ENCODE data around the gene DUSP22. TPM values are rescaled to one million over a fixed set of nuclear protein-coding genes. Genes with fewer than 3 reads are reported as not detected.

DUSP22 gene
- polyA plus RNA-seq, 4 donors, result 22.2 to 24.6 (median 23.3) TPM

DNA sequence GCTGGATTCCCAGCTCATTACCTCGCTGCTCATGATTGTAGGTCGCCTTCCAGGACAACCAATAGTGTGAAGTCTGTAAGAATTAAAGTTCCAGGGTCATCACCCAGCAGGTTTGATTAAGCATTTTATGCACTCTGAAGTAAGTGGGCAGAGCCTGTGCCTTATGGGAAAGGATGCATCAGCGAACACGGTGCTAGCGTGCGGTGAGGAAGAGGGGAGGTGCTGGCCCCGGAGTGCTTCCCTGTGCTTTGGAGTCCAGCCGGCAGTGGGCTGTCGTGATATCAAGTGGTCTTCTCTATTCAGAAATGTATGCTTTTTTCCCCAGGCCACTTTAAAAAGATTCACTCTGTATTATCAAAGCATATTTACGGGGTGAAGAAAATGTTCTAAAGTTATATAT is 16.0 kb downstream of the DUSP22 start:
- no peak for DNase-seq (ENCODE audit: low read depth in 4 of 4, low spot score in 3 of 4)

DNA sequence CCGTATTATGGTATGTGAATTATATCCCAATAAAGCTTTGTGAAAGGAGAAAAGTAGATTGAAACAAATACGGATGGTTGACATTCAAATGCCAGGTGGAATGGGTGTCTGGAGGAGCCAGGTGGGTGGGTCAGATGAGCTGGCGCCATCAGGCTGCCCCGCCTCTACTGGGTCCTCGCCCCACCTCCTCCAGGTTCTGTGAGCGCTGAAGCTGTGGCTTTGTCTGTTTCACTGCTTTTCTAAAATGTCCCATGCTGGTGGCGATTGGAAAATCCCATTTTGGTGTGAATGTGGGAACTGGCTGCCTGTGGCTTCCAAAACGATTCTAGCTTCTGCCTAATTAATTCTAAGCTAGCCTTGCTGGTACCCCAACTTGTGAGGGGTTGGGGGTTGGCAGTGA is 16.5 kb downstream of the DUSP22 start:
- no peak for DNase-seq (ENCODE audit: low read depth in 4 of 4, low spot score in 3 of 4)

DNA sequence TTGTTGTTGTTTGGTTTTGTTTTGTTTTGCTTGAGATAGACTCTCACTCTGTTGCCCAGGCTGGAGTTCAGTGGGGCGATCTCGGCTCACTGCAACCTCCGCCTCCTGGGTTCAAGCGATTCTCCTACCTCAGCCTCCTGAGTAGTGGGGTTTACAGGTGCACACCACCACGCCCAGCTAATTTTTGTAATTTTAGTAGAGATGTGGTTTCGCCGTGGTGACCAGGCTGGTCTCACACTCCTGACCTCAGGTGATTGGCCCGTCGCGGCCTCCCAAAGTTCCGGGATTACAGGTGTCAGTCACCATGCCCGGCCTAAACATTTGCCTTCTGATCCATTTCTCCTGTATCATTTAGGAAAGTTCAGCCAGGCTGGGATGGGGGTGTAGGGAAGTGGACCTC is 17.7 kb downstream of the DUSP22 start:
- DNase-seq (ENCODE audit: low read depth in 4 of 4, low spot score in 3 of 4), result no peak

DNA sequence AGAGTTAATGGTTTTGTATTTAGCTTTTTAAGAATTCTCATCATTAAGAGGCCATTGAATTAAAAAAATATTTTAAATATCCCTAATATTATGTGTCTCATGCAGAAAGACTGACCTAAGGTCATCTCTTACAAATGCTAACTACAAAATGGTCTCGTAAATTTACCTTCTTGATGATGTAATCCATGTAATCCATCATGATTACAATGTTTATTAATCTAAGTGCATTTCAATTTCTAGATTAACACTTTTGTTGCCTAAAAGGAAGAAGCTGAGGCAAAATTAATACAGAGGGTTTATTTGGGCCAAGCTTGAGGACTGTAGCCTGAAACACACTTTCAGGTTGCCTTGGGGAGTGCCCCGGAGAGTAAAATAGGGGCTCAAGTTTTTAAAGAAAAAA is 18.4 kb downstream of the DUSP22 start:
- DNase-seq (ENCODE audit: low read depth in 4 of 4, low spot score in 3 of 4), result no peak

DNA sequence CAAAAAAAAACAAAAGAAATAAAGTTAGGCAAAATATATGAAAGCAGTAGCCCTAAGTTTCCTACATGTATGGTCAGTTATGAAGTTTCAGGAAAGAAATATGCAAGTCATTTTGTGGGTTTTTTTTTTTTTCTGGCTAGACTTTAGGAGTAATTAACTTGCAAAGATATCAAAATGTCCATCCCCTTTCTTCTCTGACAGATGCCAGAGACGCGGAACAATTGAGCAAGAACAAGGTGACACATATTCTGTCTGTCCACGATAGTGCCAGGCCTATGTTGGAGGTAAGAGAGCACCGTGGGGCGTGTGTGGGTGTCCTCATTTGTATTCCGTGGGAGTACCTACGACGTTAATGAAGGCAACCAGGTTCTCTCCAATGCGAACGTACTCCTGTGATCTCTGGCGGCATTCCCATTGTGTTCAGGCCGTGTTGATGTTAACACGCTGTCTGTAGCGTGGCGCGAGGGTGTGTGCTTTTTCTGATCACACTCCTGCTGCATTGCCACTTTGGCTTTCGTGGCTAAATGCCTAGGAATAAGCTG is 19.5 kb downstream of the DUSP22 start:
- no peak for DNase-seq (ENCODE audit: low read depth in 4 of 4, low spot score in 3 of 4)

DNA sequence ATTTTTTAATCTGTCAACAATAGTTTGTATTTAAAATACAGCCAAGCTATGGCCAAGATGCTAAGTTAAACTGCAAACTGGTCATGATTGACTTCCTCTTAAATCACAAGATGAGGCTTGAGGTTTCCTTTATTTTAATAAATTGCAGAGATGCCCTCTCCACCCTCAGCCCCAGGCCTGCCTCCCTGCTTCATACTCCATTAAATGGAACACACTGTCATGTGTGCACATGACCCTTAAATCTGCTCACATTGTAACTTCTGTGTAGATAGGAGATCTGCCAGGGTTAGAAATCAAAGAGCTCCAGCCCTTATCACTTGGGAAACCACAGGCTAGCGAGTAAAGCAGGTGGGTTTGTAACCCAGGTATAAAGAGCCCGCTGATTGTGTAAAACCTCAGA is 20.8 kb downstream of the DUSP22 start:
- DNase-seq (ENCODE audit: low read depth in 4 of 4, low spot score in 3 of 4), result no peak

DNA sequence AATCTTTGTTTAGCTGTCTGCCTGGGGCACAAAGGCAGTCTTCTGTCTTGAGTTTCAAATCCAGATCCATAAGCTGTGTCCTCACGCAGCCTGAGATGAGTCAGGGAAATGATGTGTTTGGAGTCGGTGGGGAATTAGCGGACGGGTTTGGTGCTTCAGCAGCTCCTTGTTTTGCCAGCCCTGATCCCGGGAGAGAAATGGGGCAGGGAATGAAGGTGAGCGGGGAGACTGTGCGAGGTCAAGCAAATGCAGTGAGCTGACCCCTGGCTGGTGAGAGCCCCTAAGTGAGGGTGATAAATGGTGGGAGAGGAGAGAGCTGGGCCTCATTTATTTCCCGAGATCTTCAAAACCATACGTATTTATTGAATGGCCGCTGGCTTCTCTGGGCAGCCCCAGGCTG is 21.6 kb downstream of the DUSP22 start:
- DNase-seq (ENCODE audit: low read depth in 4 of 4, low spot score in 3 of 4), result no peak

DNA sequence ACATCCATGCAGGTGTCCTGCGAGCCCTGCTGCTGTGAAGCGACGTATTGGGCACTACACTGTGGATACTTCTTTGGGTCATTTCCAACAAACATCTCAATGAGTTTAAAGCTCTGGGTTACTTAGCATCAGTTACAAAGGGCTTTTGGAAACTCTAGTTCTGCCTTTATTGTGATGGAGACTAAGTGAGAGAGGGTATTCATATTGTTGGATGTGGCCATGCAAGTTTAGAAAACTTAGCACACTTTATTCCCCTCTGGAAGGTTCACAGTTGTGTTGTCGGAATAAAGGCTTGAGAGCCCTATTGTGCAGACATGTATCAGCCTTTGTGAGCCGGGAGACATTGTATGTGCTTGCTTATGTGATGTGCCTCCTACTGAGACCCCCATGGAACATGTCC is 22.1 kb downstream of the DUSP22 start:
- DNase-seq (ENCODE audit: low read depth in 4 of 4, low spot score in 3 of 4), result no peak

DNA sequence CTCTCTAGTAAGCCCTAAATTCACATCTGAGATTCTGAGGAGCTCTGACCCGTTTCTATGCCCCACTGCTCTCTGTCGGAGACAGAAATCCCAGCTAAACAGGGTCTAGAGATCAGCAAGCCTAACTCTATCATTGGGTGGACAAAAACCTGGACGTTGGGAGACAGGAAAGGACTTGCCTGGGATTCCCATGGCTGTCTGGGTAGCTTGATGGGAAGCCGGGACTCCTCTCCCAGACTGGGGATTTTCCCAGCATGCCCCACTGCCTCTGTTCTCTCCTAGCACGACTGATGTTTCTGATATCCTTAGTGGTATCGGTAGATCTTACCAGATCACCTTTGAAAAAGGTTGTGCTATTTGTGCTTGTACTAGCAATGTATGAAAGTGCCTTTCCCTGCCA is 22.9 kb downstream of the DUSP22 start:
- DNase-seq (ENCODE audit: low read depth in 4 of 4, low spot score in 3 of 4), result no peak

DNA sequence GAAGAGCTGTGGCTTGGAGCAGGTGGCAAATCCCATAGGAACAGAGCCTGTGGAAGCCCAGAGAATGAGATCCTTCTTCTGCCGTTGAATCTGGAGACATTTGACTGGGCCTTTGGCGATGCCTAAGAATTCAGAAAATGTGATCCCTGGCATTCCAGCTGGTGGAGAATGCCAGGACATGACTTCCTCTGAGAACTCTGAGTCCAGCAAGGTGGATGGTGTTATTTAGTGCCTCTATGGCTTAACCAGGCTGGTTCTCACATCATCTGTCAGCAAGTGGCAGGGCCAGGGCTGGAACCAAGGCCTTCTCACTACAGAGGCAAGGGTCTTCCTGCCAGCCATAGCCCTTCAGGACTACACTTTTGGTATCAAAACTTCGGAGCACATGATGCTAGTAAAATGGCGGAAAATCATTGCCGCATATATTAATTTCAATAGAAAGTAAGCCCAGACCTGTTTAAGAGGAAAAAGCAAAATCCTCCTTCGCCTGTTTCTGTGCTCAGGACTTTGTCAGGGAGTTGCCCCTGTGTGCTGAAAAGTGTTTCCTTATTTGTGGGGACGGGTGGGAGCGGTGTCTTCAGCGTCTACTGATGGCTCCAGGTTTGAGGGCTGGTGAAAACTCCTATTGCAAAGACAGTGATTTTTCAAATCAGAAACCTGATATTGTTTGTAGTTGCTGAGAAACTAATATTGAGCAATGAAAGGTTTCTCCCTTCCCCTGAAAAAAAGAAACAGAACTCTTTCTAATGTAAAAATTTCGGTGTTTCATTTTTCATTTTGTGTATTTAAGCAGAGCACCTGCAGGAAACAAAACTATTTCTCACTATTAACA is 23.9 kb downstream of the DUSP22 start:
- DNase-seq (ENCODE audit: low read depth in 4 of 4, low spot score in 3 of 4), result no peak

DNA sequence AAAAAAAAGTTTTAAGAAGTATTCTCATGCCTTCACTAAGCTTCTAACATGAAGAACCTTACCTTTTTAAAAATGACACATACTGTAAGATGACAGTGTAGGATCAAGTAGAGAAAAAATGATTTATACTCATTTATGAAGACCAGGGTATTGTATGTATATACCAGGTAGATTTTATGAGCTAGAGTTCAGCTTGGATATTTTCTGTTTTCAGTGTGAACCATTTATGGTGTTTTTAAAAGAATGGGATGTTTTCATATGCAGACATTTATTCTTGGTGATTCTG is 24.4 kb downstream of the DUSP22 start:
- DNase-seq (ENCODE audit: low read depth in 4 of 4, low spot score in 3 of 4), result no peak

DNA sequence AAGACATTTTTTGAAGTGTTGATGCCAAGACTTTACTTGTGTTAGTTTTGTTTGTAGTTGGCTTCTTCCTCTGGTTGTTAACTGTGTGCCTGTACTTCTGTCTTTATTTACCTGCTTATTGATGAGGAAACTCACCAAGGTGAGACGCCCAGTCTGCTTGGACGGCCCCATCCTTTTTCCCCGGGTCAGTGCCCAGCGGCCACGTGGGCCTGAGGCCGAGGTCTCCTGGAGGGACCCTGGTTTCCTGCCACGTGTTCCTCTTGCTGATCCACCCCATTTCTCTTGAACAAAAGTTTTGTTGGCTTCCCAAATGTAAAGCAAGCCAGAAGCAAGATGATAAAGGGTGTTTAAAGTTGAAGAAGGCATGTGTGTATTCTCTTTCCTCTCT is 24.8 kb downstream of the DUSP22 start:
- no peak for DNase-seq (ENCODE audit: low read depth in 4 of 4, low spot score in 3 of 4)

DNA sequence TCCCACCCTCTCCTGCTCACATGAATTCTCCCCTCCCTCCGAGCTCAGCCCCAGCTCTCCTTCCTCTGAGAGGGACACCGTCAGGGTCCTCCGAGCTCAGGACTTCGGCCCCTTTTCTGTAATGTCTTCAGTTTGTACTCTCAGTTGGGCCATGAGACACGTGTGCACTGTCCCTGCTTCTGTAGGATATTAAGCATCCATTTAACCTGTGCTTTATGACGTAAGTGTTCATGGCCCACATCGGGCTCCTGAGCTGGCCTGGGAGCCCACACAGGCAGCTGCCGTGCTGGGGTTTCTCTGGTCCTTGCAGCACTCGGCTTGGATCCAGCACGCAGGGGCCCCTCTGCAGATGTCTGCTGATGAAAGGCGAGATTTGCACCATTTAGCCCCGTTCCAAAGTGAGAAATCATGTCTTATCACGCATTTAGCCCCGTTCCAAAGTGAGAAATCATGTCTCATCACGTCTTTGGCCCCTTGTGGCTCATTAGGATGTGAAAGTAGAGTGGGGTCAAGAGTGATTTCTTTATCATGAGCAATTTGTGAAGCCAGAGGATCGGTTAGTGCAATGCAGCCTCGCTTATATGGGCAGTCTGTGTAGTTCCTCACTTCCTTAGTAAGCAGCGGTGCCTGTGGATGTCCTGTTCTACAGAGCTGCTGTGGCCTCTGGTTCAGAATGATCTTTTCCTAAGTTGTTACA is 25.3 kb downstream of the DUSP22 start:
- no peak for DNase-seq (ENCODE audit: low read depth in 4 of 4, low spot score in 3 of 4)

DNA sequence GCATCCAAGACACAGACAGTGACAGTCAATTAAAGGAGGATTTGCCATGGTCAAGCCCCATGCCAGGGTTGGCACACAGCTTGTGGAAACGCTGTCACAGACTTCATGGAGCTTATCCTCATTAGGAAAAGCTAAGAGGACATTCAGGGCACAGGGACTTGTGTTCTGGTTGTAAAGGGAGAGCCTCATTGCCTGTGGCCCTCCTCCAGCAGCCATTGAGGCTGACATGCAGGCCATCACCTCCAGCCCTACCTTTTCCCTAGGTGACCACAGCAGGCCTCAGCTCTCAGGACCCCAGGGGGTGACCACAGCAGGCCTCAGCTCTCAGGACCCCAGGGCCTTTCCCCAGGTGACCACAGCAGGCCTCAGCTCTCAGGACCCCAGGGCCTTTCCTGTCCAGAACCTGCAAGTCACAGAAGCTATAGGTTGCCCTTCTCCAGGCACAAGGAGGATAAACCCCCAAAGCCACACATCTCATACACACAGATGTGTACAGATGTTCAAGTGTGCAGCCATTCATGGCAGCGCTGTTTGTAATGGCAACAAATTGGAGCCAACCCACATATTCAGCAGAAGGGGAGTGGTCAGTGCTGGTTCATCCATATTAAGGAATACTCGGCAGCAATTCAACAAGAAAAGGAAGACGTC is 26.1 kb downstream of the DUSP22 start:
- DNase-seq (ENCODE audit: low read depth in 4 of 4, low spot score in 3 of 4), result no peak

DNA sequence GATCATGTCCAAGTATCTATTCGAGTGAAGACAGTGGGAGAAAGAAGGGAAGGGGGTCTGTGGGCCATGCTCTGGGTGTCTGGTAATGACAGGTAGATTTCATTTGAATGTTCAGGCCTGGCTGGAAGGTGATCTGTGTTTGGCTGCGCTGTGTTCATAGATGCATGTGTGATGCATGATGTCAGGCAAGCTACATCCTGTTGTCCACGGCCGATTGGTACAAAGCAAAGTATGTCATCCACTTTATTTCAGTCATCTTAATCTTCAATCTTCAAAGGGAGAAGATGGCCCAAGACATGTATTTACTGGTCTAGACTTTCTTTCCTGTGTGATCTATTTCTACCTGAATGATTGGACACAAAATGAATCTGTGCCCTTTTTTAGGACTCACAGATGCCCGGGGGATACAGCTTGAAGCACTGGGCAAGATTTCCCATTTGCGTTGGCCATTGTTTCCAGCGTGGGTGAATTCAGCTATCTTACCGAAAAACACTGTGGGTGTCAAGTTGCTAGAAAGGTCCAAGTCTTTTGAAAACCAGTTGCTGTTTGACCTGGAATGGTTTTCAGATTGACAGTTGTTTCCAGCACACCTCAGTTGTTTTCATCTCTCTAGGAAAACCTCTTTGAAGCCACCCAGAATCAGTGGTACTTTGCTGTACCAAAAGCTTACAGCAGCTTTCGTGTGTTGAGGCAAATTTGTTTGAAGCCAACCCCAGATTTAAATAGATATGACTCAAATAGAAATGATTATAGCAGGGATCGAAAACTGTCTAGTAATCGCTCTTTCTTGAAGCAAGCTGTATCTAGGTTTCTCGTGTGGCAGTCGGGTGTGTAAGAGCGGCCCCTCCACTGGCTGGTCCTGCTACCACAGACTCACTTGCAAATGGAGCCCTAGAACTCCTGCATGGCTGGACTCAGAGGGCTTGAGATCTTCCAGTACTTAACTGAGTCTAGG is 27.2 kb downstream of the DUSP22 start:
- DNase-seq (ENCODE audit: low read depth in 4 of 4, low spot score in 3 of 4), result no peak

DNA sequence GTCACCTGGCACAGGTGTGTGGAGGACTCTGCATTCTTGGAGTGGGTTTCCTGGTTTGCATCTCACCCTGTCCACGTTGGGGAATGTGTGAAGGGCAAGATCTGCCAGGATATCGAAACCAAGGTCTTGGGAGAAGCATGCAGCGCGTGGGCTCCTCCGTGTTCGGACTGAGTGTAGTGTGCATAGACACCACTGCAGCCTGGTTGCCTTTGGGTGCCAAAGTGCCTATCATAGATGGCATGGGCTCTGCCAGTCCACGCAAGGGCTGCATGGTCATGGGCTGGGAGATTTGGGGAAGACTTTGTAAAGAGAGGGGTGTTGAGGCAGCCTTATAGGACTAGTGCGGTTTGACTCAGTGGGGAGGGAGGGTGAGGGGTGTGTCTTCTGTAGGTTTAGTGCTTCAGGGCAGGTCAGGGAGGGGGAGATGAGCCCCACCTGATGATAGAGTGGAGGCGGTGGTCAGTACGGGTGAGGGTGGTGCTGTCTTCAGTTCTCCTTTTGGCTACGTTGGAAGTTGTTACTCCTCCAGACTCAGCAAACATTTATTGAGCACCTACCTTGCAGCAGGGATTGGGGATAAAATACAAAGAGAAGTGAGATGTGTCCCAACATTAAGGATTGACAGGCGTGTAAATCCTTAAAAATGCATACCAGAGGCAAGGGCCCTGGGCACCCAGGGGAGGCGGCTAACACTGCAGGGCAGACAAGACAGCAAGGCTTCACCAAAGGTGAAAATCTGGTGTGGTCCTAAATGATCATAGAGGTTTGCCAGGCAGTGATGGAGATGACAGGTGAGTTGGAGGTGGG is 28.3 kb downstream of the DUSP22 start:
- DNase-seq (ENCODE audit: low read depth in 4 of 4, low spot score in 3 of 4), result no peak

DNA sequence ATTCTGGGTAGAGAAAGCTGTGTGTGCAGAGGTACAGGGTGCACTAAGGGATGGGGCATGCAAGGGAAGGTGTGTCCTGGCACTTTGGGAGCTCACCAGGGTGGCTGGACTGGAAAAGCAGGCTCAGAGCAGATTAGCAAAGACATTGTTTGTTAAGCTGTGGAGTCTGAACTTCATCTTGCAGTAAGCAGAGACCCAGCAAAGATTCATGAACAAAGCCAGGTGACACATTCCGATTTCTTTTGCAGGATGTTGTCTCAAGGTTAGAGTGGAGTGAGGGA is 28.8 kb downstream of the DUSP22 start:
- no peak for DNase-seq (ENCODE audit: low read depth in 4 of 4, low spot score in 3 of 4)

DNA sequence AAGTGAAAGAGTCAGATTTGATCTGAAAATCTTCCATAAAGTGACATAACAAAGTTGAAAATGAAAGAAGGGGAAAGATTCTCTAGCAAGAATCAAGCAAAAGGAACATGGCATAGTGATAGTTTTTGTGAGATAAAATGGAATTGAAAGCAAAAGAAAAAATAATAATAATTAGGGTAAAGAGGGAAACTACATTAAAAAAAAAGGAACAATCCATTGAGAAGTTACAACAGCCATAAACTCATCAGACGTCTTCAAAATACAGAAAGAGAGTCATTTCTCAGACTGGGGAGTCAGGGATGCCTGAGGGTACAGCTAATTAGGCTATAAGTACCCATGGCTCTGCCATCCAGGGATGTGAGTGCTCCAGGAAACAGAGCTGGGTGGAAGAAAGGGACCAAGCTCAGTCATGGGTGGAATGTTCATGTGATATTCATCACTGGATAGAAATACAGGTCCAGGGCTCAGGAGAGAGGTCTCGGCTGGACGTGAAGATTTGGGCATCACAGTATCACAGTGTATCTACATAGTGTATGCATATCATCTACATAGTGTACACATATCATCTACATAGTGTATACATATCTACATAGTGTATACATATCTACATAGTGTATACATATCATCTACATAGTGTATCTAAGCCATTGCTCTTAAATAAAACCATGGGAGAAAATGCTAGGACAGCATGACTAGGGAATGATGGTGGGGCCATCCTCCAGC is 29.4 kb downstream of the DUSP22 start:
- DNase-seq (ENCODE audit: low read depth in 4 of 4, low spot score in 3 of 4), result no peak

DNA sequence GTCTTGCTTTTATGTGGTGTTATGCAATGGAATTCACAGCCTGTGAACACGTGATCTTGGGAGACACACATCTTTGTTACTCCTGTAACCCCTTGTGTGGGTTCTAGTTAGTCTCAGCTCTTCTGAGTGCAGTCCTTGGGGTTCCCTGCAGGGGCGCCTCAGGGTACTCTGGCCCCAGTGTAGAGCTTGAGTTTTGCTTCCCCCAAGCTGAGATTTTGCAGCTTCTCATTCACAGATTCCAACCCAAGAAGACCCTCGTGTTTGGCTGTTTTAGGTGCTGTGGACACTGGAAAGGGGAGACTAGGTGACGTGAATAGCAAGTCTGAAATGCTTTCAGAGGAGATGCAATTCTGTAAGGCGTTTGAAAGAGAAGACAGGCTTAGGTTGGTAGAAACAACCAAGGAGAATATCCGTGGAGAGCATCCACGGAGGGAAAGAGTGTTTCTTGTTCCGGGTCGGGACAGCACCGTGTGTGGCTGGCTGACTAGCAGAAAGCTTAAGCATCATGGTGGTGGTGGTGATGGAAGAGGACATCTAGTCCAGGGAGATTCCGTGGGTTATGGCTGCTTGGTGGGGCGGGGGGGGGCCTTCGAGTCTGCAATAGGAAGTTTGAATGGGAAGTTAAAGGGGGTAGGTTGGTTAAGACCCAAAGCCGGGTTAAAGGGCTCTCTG is 30.1 kb downstream of the DUSP22 start:
- DNase-seq (ENCODE audit: low read depth in 4 of 4, low spot score in 3 of 4), result no peak

Measured in right renal pelvis (tissue), 4 donors.